A549 (cell line): ENCODE results near the gene GATM.

Experiments
- CEBPB ChIP-seq, 2 experiments: fragments of >200 bp in 1 of 2; sonication (Bioruptor Twin) in 1 of 2; formaldehyde crosslinking in 1 of 2; IDR thresholded peaks; 2 replicates each; pipeline ENCODE4 v1.6.1; 2012 to 2016
- CHD4 ChIP-seq: fragments of 200-600 bp; sonication (generic); IDR thresholded peaks from 2 replicates; pipeline ENCODE4 v1.6.1; 2016; ENCODE audit warnings: antibody characterized with exemption, mild to moderate bottlenecking, borderline replicate concordance
- HOXA7 ChIP-seq: fragments of 250-450 bp; sonication (Bioruptor Pico); IDR thresholded peaks from 2 replicates; pipeline ENCODE4 v1.5.0; 2020; ENCODE audit warnings: mild to moderate bottlenecking, moderate library complexity
- JUNB ChIP-seq: fragments of >200 bp; sonication (Bioruptor Twin); formaldehyde crosslinking; IDR thresholded peaks from 2 replicates; pipeline ENCODE4 v1.6.1; 2016
- MYC ChIP-seq: IDR thresholded peaks from 2 replicates; pipeline ENCODE4 v1.6.1; 2012; ENCODE audit warnings: mild to moderate bottlenecking, inconsistent platforms, low read length, improper control_type of control experiment, borderline replicate concordance
- POLR2A ChIP-seq: IDR thresholded peaks from 2 replicates; pipeline ENCODE4 v1.6.1; 2012; ENCODE audit warnings: mild to moderate bottlenecking, low read length
- RAD21 ChIP-seq, 2 experiments: fragments of >200 bp in 1 of 2; sonication (Bioruptor Twin) in 1 of 2; formaldehyde crosslinking in 1 of 2; IDR thresholded peaks in 1 of 2; conservative IDR thresholded peaks in 1 of 2; 2 replicates in 1 of 2; 3 replicates in 1 of 2; pipeline ENCODE4 v1.6.1; 2012 to 2018; ENCODE audit warnings: inconsistent platforms in 1 of 2
- RCOR1 ChIP-seq: fragments of 150-350 bp; IDR thresholded peaks from 2 replicates; pipeline ENCODE4 v1.6.1; 2014; ENCODE audit warnings: antibody characterized with exemption, low read length, low read depth
- REST ChIP-seq: fragments of 200-600 bp; sonication (generic); IDR thresholded peaks from 2 replicates; pipeline ENCODE4 v1.6.1; 2016; ENCODE audit warnings: antibody characterized with exemption, mild to moderate bottlenecking, moderate library complexity
- SMC3 ChIP-seq: fragments of >200 bp; sonication (Bioruptor Twin); formaldehyde crosslinking; IDR thresholded peaks from 3 replicates; pipeline ENCODE4 v1.6.1; 2018; ENCODE audit warnings: inconsistent platforms
- TP53 ChIP-seq: fragments of 250-450 bp; sonication (Bioruptor Pico); IDR thresholded peaks from 2 replicates; pipeline ENCODE4 v1.5.0; 2021; ENCODE audit warnings: mild to moderate bottlenecking, moderate library complexity
- TF ChIP-seq, protein P1 (sequence below): fragments of >200 bp; sonication (Bioruptor Twin); formaldehyde crosslinking; IDR thresholded peaks from 3 replicates; pipeline ENCODE4 v1.5.1; 2016
- TF ChIP-seq, protein P2 (sequence below): fragments of 150-350 bp; IDR thresholded peaks from 2 replicates; pipeline ENCODE4 v1.6.1; 2014; ENCODE audit warnings: low read depth, mild to moderate bottlenecking, low read length
- TF ChIP-seq, protein P3 (sequence below): IDR thresholded peaks from 2 replicates; pipeline ENCODE4 v1.6.1; 2012

DNA sequence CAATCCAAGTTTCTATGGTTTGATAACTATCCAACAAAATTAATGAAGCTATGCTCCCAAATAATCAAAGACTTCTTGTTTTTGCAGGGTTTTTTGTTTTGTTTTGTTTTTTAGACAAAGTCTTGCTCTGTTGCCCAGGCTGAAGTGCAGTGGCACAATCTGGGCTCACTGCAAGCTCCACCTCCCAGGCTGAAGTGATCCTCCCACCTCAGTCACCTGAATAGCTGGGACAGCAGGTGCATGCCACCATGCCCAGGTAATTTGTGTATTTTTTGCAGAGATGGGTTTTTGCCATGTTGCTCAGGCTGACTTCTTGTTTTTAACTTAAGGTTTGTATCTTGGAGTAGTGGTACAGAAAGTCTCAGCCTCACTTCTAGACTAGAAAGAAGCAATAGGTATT lies 11.0 kb upstream of the GATM start:
- TF ChIP-seq SMC3 (no peak), POLR2A (no peak), RCOR1 (no peak), REST (no peak), HOXA7 (CRISPR knock-in tag) (no peak), CEBPB (IDR thresholded peaks at IDR 0.05) (no peak), MYC (no peak), TP53 (no peak), CHD4 (no peak), RAD21 (conservative IDR thresholded peaks at IDR 0.05 in 1 of 2, IDR thresholded peaks at IDR 0.05 in 1 of 2) (no peak), JUNB (no peak)
- TF ChIP-seq, protein P1, sequence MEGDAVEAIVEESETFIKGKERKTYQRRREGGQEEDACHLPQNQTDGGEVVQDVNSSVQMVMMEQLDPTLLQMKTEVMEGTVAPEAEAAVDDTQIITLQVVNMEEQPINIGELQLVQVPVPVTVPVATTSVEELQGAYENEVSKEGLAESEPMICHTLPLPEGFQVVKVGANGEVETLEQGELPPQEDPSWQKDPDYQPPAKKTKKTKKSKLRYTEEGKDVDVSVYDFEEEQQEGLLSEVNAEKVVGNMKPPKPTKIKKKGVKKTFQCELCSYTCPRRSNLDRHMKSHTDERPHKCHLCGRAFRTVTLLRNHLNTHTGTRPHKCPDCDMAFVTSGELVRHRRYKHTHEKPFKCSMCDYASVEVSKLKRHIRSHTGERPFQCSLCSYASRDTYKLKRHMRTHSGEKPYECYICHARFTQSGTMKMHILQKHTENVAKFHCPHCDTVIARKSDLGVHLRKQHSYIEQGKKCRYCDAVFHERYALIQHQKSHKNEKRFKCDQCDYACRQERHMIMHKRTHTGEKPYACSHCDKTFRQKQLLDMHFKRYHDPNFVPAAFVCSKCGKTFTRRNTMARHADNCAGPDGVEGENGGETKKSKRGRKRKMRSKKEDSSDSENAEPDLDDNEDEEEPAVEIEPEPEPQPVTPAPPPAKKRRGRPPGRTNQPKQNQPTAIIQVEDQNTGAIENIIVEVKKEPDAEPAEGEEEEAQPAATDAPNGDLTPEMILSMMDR = no peak
- TF ChIP-seq, protein P2, sequence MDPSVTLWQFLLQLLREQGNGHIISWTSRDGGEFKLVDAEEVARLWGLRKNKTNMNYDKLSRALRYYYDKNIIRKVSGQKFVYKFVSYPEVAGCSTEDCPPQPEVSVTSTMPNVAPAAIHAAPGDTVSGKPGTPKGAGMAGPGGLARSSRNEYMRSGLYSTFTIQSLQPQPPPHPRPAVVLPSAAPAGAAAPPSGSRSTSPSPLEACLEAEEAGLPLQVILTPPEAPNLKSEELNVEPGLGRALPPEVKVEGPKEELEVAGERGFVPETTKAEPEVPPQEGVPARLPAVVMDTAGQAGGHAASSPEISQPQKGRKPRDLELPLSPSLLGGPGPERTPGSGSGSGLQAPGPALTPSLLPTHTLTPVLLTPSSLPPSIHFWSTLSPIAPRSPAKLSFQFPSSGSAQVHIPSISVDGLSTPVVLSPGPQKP = no peak
- TF ChIP-seq, protein P3, sequence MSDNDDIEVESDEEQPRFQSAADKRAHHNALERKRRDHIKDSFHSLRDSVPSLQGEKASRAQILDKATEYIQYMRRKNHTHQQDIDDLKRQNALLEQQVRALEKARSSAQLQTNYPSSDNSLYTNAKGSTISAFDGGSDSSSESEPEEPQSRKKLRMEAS = no peak
